ENCODE data around the gene B3GNT5.

Gene B3GNT5

GRCh38 chr3:183293966-183294365 is 40.9 kb downstream of the B3GNT5 start:
- no peak for DNase-seq

DNA sequence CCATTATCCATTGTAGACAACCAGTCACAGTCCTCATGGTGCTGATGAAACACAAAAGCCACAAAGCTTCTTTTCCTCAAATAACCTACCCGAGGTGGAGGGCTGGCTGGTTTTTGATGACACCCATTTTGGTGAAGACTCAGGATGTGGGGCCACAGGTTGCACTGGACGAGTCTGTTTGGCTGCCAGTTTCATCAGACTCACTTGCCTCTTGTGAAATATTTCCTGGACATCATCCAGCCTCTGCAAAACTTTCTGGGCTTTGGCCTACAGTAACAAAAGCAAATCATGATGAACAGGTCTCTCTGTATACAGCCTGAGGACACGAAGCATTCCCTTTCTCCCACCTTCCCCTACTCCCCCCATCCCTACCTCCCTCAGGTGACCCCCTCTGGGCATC is 42.2 kb downstream of the B3GNT5 start:
- DNase-seq, result peak; percentile 73

- DNase-seq, result no peak
These were observed 43.9 kb downstream of the B3GNT5 start for GRCh38 chr3:183296944-183297343.

DNA sequence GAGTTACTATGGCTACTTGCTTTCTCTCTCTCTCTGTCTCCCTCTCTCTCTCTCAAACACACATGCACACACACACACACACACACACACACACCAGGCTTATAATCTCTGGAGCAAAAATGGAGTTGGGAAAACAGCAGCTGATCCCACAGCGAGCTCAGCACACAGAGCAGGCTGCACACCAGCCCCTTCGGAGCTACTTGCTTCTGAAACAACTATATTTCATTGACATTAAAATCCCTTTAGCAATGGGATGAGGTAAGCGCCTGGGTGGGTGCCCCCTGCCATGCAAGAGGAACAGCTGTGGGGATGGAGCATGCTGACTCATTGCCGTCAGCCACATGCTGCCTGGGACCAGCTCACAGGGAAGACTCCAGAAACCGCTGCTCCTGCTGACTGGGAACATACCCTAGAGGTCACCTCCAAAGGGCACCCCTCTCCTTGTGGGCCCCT is 45.7 kb downstream of the B3GNT5 start:
- DNase-seq, result peak; percentile 92

- DNase-seq, result no peak
These were observed 46.9 kb downstream of the B3GNT5 start for GRCh38 chr3:183299976-183300375.

- DNase-seq, result peak; percentile 39
These were observed 48.0 kb downstream of the B3GNT5 start for GRCh38 chr3:183300996-183301562.

DNA sequence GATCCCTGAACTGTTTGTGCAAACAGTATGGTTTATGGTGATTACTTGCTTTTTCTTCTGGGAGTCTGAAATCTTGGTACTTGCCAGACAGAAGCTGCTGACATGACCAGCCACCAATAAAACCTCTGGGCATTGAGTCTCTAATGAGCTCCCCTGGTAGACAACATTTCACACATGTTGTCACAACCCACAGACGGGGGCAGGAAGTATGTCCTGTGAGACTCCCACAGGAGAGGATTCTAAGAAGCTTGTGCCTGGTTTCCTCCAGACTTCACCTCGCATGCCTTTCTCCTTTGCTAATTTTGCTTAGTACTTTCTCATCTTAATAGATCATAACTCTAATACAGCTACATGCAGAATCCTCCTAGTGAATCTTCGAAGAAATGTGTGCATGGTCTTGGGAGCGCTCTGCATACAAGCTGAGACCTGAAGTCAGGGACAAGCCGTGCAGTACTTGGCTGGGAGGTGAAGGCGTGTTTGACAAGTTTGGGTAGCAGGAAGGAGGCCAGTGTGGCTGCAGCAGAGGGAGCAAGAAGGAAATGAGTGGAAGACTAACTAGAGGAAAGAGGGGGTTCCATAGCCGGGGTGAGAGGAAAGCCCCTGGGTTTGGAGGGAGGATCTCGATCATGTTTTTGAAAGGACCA is 49.0 kb downstream of the B3GNT5 start:
- no peak for DNase-seq

DNA sequence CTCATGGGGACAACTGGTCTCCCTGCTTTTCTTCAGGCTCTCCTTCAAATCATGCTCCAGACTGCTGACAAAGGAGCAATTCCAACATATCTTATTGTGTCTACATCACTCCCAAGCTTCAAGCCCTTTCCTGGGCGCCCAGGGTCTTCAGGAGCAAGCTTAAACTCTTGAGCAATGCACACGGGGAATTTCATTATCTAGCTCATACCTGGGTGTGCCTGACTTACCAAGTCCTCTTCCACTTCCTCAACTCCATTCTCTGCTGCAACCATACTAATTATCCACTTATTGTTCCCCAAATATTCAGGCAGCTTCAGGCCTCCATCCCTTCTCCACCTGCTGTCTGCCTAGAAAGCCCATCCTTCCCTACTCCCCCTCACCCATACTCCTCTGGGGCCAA is 50.6 kb downstream of the B3GNT5 start:
- no peak for DNase-seq

DNA sequence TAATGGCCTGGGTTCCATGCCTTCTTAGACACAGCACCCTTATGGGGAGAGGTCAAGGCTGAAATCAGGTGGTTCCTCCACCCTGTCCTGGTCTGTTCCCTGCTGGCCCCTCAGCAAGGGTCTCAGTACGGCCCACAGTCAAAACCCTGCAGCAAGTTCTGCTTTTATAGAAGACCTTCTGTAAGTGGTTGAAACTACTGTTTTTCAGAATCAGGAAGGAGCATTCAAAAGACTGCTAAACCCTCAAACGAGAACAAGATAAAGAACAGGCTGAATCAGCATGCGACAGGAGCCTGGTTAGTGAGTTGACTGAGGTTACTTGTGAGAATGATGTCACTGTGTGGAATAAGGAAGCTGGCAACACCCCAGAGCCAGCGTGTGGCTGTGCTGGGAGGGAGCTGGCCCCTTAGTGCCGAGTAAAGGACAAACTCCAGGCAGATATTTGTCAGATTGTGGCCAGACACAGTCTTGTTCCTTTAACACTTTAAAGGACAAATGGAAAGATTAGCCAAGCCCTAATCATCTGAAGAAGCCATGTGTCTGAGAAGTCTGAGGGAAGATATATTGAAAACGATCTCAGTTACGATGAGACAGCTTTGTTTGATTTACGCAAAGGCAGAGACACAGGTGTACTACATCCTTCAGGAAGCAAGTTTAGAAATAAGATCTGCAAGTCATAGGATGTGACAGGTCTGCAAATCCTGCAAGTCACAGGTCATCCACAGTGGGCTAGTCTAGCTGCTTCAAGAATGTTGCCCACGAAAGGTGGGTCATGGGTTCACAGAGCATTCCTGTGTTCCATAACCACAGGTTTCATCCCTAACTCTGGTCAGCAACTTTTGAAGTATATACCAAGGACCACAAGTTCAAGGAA is 54.0 kb downstream of the B3GNT5 start:
- peak; percentile 62 for DNase-seq

GRCh38 chr3:183307749-183308148 is 54.7 kb downstream of the B3GNT5 start:
- DNase-seq, result no peak

- DNase-seq, result no peak
These were observed 55.7 kb downstream of the B3GNT5 start for GRCh38 chr3:183308751-183309150.

DNA sequence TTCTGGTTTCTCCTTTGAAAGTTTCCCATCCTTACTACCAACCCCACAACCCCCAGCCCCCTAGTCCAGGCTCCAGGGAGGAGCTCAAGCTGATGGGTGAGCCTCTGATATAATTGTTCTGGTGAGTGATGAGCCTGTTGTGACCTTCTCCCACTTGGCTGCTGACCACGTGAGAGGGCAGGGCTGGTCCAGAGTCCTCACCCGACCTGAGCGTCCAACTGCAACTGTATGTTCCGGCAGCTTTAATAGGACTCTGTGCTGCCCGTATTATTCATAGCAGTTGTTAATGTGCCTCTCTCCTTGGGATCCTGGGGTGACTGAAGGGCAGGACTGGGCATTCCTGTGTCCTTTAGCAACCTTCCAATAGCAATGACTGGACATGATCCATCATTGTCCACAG is 56.2 kb downstream of the B3GNT5 start:
- no peak for DNase-seq

GRCh38 chr3:183310936-183311335 is 57.9 kb downstream of the B3GNT5 start:
- no peak for DNase-seq

GRCh38 chr3:183312433-183312832 is 59.4 kb downstream of the B3GNT5 start:
- DNase-seq, result no peak

DNA sequence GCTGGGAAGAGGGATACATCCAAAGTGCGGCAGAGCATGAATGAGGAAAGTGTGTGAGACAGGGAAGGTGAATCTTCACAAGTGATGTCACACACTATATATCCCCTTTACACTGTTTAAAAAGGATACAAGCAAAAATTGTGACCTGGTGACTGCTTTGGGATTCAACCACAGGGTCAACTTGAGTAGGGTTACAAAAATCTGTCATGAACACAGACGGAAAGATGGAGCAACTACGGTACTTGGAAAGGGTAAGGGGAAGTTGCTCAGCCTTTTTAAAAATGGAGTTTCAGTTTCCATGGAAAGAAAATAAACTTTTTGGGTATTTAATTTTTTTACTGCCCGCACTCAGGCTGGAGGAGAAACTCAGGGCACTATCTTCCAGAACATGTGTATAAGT is 60.3 kb downstream of the B3GNT5 start:
- DNase-seq, result no peak

GRCh38 chr3:183313764-183314163 is 60.7 kb downstream of the B3GNT5 start:
- DNase-seq, result no peak

DNA sequence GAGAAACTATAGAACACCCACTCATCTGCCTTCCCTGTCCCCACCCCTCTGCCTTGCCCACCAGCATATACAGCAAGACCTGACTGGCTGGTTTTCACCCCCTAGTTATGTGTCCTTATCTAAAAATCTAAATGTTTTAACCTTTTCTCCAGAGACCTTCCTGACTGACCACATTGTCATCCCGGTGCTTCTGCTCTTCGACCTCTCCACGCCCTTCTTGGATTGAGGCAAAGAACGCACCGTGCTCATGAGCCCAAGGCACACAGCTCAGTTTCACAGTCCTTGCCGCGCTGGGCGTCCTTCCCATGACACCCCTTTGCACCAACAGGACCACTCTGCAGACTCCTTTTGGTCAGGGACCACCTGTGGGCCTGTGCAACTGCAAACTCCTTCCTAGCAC is 62.7 kb downstream of the B3GNT5 start:
- no peak for DNase-seq

GRCh38 chr3:183317271-183317670 is 64.2 kb downstream of the B3GNT5 start:
- no peak for DNase-seq

GRCh38 chr3:183317886-183318865 is 65.1 kb downstream of the B3GNT5 start:
- DNase-seq, result peak; percentile 61

DNA sequence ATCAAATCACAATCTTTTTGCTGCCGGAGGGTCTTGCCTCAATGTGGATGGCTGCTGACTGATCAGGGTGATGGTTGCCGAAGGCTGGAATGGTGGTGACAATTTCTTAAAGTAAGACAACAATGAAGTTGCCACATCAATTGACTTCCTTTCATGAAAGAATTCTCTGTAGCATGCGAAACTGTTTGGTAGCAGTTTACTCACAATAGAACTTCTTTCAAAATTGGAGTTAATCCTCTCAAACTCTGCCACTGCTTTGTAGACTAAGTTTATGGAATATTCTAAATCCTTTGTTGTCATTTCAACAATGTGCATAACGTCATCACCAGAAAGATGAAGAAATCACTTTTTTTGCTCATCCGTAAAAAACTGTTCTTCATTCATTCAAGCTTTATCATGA is 65.8 kb downstream of the B3GNT5 start:
- DNase-seq, result no peak

DNA sequence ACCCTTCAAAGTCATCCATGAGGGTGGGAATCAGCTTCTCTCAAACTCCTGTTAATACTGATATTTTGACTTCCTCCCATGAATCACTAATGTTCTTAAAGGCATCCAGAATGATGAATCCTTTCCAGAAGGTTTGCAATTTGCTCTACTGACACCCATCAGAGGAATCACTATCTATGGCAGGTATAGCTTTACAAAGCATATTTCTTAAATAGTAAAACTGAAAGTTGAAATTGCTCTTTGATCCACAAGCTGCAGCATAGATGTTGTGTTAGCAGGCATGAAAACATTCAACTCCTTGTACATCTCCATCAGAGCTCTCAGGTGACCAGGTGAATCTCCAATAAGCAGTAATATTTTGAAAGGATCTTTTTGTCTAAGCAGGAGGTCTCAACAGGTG is 66.3 kb downstream of the B3GNT5 start:
- DNase-seq, result no peak

Data from fibroblast of skin of scalp (primary cell).